GM21367 (cell line): Measurements from ENCODE around the gene ZNF189.

Source experiments
- ATAC-seq: cut with Tn5 transposase; IDR thresholded peaks from one replicate; pipeline ENCODE4 v1.9.1; 2021; ENCODE audit not compliant: unreplicated experiment

The ZNF189 gene

DNA sequence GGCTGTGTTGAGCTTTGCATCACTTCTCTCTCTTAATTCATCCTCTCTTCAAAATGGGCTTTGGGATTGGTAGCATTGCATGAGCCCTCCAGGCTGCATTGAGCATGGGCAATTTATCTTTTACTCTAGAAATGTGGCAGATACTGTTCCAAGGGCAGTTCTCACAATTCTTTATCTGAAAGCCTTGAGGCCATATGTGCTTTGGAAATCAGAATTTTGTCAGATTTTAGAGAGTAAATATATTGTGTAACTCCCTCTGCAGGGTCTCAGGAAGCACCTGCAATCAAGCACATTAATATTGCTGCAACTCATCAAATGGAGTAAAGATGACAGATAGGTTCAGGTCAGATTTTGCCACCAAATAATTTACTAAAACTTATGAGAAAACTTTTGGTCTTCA is 19.3 kb downstream of the ZNF189 start:
- ATAC-seq = no peak

DNA sequence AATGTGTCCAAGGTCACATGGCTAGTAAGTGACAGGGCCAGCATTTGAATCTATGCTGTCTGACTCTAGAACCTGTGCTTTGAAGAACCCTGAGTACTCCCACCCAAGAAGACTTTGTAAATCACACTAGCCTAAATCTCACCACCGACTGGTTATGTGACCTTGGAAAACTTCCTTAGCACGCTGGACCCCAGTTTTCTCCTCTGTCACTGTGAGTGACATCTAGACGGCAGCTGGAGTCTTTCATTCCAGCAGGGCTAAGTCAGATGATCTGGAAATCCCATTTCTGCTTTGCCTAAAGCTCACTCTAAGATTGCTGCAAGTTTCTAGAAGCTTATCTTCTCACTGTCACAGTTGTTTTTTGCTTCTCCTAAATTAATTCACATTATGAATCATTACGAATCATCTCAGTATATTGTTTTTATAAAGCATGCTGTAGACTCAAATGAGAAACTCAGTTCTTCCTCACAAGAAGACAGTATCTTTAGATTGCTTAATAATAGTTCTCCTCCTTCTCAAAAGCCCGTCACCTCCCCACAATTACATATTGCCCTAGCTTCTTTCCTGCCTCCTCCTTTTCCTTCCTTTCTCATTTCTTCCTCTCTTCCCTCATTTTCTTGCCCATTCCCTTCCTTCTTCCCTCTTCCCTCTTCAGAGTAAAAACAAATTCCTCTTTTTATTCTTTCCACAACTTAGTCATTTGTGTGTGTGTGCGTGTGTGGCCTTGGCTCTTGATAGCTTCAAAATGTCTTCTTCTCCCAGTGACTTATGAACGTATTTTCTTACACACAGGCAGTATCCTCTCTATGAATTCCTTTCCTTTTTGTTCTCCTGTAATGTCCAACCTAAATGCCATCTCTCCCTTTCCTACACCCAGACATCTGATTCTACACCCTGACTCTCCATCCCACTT is 20.1 kb downstream of the ZNF189 start:
- ATAC-seq = no peak

DNA sequence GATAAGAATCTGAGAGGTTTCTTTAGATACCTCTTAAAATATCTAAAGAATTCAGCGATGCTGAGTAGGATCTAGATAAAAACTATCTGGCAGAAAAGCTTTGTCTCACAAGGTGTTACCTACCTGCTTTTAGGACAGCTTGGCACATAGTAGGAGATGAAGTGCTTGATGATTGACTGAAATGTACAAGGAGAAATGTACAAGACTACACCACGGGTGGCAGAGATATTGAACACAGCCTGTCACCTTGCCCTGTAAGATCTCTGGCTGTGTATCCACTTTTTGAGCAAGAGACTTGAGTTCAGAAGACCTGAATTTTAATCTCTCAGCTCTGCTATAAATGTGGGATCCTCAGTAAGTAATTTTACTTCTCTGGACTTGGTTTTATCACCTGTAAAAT is 21.2 kb downstream of the ZNF189 start:
- no peak for ATAC-seq

DNA sequence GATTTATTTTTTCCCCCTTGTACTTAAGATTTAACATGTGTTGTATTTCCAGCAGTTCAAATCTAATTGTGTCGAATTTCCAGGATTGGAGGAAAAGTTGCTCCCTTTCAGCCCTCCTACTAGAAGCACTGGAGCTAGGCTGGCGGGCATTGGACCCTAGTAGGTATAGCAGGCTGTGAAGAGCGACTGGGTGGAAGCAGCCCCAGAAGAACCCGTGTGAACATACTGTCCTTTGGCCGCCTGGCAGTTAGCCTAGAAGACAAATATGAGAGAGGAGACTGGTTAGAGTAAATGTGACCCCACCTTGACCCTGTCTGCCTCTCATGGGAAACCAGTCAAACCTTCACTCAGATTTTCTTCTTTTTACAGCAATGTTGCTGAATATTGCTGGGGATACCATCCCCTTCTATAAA is 23.0 kb downstream of the ZNF189 start:
- ATAC-seq = no peak

- no peak for ATAC-seq
These were observed 28.7 kb downstream of the ZNF189 start for GRCh38 chr9:101427358-101427757.

DNA sequence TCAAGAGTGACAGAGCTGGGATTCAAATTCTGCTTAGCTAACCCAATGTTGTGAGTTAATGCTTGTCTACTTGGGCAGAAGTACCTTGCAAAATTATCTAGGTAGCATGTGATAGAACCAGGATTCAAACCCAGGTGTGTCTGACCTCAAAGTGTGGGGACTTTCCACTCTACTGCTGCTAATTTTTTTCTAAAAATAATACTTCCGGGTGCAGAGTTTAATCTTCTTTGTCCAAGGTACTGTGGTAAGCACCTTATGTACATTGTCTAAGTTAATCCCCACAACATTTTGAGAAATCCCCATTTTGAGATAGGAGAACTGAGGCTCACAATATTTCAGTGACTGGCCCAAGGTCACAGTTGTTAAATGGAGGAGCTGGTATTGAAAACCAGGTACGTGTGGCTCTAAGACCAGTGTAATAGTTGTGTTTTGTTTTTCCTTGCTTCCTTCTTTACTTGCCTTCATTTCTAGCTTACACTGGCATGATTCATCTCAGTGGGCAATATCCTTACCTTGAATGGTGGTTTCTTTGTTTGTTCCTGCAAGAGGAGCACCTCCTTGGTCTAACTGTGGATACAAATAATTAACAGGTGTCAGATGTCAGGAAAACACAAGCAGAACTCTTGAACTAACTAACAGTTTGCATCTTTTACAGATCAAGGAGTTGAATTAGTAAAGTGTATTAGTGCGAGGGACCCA is 29.5 kb downstream of the ZNF189 start:
- ATAC-seq = peak; percentile 47

DNA sequence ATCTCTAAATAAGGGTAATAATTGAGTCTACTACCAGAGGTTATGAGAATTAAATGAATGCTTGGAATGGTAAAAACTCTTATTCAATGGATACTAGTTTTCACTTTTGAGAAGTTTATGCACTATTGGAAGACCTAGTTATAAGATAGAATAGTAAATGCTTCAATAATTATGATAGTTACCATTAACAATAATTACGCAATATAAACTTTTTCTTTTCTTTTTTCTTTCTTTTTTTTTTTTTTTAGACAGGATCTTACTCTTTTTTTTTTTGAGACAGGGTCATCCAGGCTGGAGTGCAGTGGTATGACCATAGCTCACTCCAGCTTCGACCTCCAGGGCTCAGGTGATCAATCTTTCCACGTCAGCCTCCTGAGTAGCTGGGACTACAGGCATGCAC is 30.3 kb downstream of the ZNF189 start:
- ATAC-seq = no peak

DNA sequence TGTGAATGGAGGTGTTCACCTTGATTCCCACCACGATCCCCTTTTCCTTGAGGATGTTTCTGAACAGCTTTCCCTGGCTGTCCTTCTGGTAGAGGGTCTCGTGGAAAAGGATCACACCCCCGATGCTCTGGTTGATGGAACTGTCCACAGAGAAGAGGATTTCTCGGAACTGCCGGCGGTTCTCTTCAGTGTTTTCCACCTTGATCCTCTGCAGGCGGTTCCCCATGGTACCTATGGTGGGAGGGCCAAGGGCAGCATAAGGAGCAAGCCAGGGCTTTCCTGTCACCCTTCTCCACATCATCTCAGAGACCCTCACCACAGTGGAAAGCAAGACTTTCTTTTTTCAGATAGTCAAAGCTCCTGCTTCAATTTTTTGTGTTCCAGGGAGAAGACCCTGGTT is 31.1 kb downstream of the ZNF189 start:
- ATAC-seq = no peak

- ATAC-seq = no peak
These were observed 33.5 kb downstream of the ZNF189 start for GRCh38 chr9:101432171-101432570.

- no peak for ATAC-seq
These were observed 34.1 kb downstream of the ZNF189 start for GRCh38 chr9:101432740-101433139.

GRCh38 chr9:101433229-101433628 is 34.6 kb downstream of the ZNF189 start:
- ATAC-seq = no peak

- no peak for ATAC-seq
These were observed 36.3 kb downstream of the ZNF189 start for GRCh38 chr9:101434998-101435397.

DNA sequence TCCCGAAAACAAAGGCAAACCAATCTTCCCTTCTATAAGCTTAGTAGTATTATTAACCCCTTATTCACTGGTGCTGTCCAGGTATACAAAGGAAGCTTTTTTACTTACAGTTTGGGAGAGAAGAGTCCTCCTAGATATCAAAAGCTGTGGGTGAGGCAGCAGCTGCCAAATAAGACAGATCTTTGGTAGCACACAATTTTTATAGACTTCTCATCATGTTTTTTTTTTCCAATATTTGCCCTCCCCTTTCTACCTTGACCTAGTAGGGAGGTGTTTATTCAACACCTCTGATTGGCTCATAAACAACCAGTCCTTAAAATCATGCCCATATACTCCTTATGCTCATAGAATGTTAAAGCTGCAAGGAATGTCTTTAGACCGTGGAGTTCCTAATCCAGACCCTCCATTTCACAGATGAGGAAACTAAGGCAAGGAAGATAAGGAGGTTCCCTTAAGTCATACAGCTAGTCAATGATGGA is 37.0 kb downstream of the ZNF189 start, which contains the start of gene ALDOB:
Gene ALDOB, minus strand, starts transcription at position 174 of the 479 bp plus-strand sequence. CDS start 4,887 bp downstream, outside the sequence.
- no peak for ATAC-seq

GRCh38 chr9:101437806-101438232 is 39.2 kb downstream of the ZNF189 start:
- ATAC-seq = no peak

- ATAC-seq = no peak
These were observed 39.9 kb downstream of the ZNF189 start for GRCh38 chr9:101438523-101438922.

GRCh38 chr9:101440714-101441230 is 42.1 kb downstream of the ZNF189 start:
- no peak for ATAC-seq

DNA sequence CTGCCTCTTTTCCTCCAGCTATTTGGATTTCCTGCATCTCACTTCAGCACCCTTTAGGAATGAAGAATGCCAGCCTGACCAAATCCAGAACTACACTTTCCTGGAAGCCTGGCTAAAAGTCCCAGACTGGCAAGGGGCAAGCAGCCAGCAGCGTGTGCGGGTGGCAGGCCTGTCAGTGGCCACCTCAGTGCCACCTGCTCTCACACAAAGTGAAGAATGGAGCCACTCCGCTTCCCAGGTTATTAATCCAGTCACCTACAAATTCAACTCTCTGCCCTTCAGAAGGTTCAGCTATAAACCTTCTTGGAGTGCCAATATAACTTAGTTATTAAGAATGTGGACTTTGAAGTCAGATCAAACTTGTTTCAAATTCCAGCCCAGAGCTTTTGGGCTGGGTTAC is 43.7 kb downstream of the ZNF189 start:
- ATAC-seq = no peak

DNA sequence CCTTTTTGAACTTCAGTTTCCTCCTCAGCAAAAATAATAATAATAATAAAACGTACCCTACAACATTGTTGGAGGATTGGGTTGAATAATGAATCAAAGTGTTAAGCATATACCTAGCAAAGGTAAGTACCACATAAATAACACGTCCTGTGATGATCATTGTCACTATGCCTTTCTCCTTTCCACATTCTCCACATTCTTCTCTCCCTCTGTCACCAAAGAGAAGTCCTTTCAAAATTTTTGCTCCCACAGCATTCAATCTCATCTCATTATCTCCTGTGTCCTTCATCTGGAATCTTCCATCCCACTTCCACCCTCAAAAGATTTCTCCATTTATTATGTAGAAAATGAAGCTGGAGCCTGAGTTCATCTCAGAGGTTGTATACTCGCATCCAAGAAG is 44.1 kb downstream of the ZNF189 start:
- no peak for ATAC-seq

GRCh38 chr9:101443364-101443771 is 44.7 kb downstream of the ZNF189 start:
- no peak for ATAC-seq

DNA sequence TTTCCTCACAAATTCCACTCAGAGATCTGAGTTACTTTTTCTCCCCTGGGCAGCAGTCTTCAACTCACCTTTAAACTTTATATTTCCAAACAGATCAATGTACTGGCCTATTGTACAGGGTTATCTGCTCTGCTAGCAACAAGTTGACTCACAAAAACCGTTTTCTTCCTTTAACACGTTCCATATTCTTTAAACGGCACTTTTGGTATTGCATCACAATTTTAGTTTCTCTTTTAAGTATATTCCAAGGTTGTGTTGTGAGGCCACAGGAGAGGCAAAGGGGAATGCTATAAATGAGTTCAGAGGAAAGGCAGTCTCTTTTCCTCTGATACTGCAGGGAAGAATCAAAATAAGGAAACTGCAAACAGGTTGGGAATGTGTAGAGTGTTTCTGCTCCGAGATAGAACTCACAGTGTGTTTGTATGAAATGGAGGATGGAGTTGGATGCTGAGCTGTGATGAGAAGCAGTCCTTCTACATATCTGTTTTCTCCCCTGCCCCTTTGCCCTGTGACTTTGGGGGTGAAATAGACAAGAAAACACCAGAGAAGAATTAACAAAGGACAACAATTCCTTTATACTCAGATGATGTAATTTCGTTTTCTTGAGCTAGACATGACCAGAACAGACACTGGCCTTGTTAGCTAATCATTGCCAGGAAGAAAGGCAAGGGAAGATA is 46.8 kb downstream of the ZNF189 start:
- no peak for ATAC-seq

DNA sequence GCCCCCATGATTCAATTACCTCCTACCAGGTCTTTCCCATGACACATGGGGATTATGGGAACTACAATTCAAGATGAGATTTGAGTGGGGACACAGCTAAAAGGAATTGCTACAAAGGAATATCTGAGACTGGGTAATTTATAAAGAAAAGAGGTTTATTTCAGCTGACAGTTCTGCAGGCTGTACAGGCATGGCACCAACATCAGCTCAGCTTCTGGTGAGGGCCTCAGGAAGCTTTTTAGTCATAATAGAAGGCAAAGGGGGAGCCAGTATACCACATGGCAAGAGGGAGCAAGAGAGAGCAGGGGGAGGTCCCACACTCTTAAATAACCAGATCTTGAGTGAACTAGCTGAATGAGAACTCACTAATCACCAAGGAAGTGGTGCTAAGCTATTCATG is 48.1 kb downstream of the ZNF189 start:
- ATAC-seq = no peak
